Stomach smooth muscle (tissue), 2 donors: ENCODE data around the gene SLC28A1.

Source experiments
- H3K27ac ChIP-seq: one replicate; pipeline ENCODE4 v1.7.0; 2013; ENCODE audit warnings: mild to moderate bottlenecking, low read length, inconsistent platforms
- H3K27me3 ChIP-seq, 2 donors: one replicate each; pipeline ENCODE4 v1.7.0; 2013; ENCODE audit warnings: low read length in 2 of 2; ENCODE audit not compliant: insufficient read depth in 2 of 2, control insufficient read depth in 1 of 2
- H3K36me3 ChIP-seq, 2 donors: one replicate each; pipeline ENCODE4 v1.7.0; 2013; ENCODE audit warnings: low read length in 2 of 2; ENCODE audit not compliant: control insufficient read depth in 2 of 2, insufficient read depth in 2 of 2
- H3K4me1 ChIP-seq: one replicate; pipeline ENCODE4 v1.7.0; 2013; ENCODE audit warnings: low read length; ENCODE audit not compliant: control insufficient read depth, insufficient read depth
- H3K4me3 ChIP-seq, 2 donors: one replicate each; pipeline ENCODE4 v1.7.0; 2013; ENCODE audit warnings: low read length in 2 of 2
- H3K9ac ChIP-seq, 2 donors: one replicate each; pipeline ENCODE4 v1.7.0; 2013; ENCODE audit warnings: low read length in 2 of 2, mild to moderate bottlenecking in 1 of 2
- H3K9me3 ChIP-seq, 2 donors: one replicate each; pipeline ENCODE4 v1.7.0; 2013; ENCODE audit warnings: low read length in 2 of 2; ENCODE audit not compliant: control insufficient read depth in 2 of 2
- donor health status: healthy.
- donor health status: Pancreatic carcinoma.

SLC28A1 gene

DNA sequence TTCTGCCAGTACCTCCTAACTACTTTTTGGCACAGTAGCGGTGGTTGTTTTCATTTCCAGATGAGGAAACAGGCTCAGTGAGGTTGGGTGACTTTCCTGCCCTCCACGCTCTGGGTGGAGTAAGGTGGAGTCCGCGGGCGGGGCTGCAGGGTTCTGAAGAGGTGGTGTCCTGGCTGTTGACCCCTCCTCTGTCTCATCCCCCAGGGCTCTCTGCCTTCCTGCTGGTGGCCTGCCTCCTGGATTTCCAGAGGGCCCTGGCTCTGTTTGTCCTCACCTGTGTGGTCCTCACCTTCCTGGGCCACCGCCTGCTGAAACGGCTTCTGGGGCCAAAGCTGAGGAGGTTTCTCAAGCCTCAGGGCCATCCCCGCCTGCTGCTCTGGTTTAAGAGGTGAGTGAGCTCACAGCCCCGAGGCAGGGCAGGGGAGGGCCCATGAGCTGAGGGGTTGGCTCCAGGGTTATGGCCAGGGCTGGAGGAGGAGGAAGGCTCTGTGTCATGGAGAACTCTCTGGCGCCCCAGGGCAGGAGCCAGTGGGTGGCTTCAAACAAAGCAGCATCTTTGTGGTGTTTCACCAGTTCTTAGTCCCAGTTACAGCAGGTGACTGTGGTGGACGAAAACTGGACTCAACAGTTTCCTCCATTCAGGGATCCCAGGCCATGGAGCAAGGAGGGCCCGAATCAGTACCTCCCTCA is 10.4 kb downstream of the SLC28A1 start:
- no peaks in the 10 kb centered on the region for H3K9me3 ChIP-seq
- no peak overlapping the region for H3K4me3 ChIP-seq
- H3K36me3 ChIP-seq, result no peaks in the 10 kb centered on the region
- no peaks in the 10 kb centered on the region for H3K4me1 ChIP-seq
- H3K27me3 ChIP-seq, result no peaks in the 10 kb centered on the region
- H3K27ac ChIP-seq, result no peak overlapping the region
- H3K9ac ChIP-seq, result no peak overlapping the region

GRCh38 chr15:84898761-84899160 is 14.3 kb downstream of the SLC28A1 start:
- H3K9ac ChIP-seq, result no peak overlapping the region
- no peaks in the 10 kb centered on the region for H3K9me3 ChIP-seq
- no peak overlapping the region for H3K27ac ChIP-seq

GRCh38 chr15:84899750-84900149 is 15.3 kb downstream of the SLC28A1 start:
- H3K9ac ChIP-seq, result no peak overlapping the region
- no peak overlapping the region for H3K27ac ChIP-seq
- H3K36me3 ChIP-seq, result no peaks in the 10 kb centered on the region
- peaks cover 11% of the 10 kb centered on the region for H3K4me1 ChIP-seq
- no peaks in the 10 kb centered on the region for H3K9me3 ChIP-seq
- no peak overlapping the region for H3K4me3 ChIP-seq
- H3K27me3 ChIP-seq, result no peaks in the 10 kb centered on the region

More at GRCh38 chr15:84898761-84899160, 14.3 kb downstream of the SLC28A1 start:
- Histone ChIP-seq H3K4me1 (peaks cover 2% of the 10 kb centered on the region), H3K27me3 (no peaks in the 10 kb centered on the region), H3K4me3 (no peak overlapping the region), H3K36me3 (no peaks in the 10 kb centered on the region)

GRCh38 chr15:84901540-84901939 is 17.1 kb downstream of the SLC28A1 start:
- H3K36me3 ChIP-seq, result no peaks in the 10 kb centered on the region

DNA sequence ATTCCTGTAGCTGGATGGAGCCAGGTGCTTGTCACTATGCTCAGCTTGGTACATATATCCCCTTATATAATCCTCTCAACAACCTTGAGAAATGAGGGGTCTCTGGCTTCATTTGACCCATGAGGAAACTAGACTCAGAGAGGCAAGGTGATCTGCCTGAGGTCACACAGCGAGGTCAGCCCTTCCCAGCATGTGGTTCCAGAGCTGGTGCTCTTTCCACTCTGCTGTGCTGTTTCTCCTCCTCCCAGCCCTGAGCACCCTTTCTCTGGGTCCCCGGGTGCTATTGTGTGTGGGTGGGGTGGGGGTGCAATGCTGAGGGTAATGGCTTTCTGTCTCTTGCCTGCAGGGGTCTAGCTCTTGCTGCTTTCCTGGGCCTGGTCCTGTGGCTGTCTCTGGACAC is 19.3 kb downstream of the SLC28A1 start:
- Histone ChIP-seq H3K9ac (no peak overlapping the region), H3K9me3 (no peaks in the 10 kb centered on the region), H3K27ac (no peak overlapping the region), H3K27me3 (no peaks in the 10 kb centered on the region), H3K36me3 (no peaks in the 10 kb centered on the region), H3K4me1 (peaks cover 15% of the 10 kb centered on the region), H3K4me3 (no peak overlapping the region)

More at GRCh38 chr15:84901540-84901939, 17.1 kb downstream of the SLC28A1 start:
- H3K9me3 ChIP-seq, result no peaks in the 10 kb centered on the region
- no peak overlapping the region for H3K4me3 ChIP-seq
- no peak overlapping the region for H3K9ac ChIP-seq
- H3K27me3 ChIP-seq, result no peaks in the 10 kb centered on the region
- H3K27ac ChIP-seq, result no peak overlapping the region
- H3K4me1 ChIP-seq, result peaks cover 15% of the 10 kb centered on the region

DNA sequence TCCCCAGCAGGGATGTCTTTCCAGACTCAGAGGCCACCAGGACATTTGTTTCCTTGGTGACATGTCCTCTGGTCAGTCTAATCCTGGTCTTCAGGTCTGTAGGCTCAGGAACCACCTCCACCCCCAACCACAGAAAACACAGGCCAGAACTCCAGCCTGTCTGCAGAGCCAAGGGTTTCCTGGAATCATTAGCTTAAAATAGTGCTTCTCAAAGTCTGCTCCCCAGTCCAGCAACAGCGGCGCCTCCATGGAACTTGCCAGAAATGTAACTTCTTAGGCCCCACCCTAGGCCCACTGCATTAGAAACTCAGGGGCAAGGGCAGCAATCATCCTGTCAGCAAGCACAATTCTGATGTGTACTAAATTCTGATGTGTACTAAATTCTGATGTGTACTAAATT is 20.0 kb downstream of the SLC28A1 start:
- H3K27ac ChIP-seq, result no peak overlapping the region
- no peaks in the 10 kb centered on the region for H3K36me3 ChIP-seq
- no peak overlapping the region for H3K9ac ChIP-seq
- peaks cover 15% of the 10 kb centered on the region for H3K4me1 ChIP-seq
- H3K9me3 ChIP-seq, result no peaks in the 10 kb centered on the region
- H3K4me3 ChIP-seq, result no peak overlapping the region
- H3K27me3 ChIP-seq, result no peaks in the 10 kb centered on the region

GRCh38 chr15:84905016-84905916 is 20.8 kb downstream of the SLC28A1 start:
- no peaks in the 10 kb centered on the region for H3K27me3 ChIP-seq
- H3K27ac ChIP-seq, result no peak overlapping the region
- no peak overlapping the region for H3K4me3 ChIP-seq
- H3K4me1 ChIP-seq, result peaks cover 15% of the 10 kb centered on the region
- no peaks in the 10 kb centered on the region for H3K9me3 ChIP-seq
- no peak overlapping the region for H3K9ac ChIP-seq
- H3K36me3 ChIP-seq, result no peaks in the 10 kb centered on the region

DNA sequence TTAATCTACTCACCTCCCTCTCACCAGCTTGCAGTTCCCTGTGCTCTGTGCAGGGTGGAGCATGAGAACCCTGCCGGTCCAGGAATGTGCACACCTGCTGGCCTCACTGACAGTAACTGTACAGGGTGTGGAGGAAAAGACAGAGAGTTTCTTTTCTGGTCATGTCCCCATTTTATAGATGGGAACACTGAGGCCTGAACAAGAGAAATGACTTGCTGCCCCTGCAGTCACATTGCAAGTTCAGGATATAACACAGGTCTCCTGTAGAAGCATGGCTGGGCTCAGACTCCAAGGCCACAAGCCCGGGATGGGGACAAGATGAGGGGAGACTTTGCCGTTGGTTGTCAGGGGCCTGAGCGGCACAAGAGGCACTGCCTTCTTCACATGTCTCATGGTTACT is 23.3 kb downstream of the SLC28A1 start:
- Histone ChIP-seq H3K27me3 (no peaks in the 10 kb centered on the region), H3K9ac (no peak overlapping the region), H3K4me1 (peaks cover 35% of the 10 kb centered on the region), H3K27ac (no peak overlapping the region), H3K9me3 (no peaks in the 10 kb centered on the region), H3K36me3 (no peaks in the 10 kb centered on the region), H3K4me3 (no peak overlapping the region)

- no peak overlapping the region for H3K9ac ChIP-seq
- H3K36me3 ChIP-seq, result no peaks in the 10 kb centered on the region
- H3K4me3 ChIP-seq, result no peak overlapping the region
- H3K27ac ChIP-seq, result no peak overlapping the region
- H3K27me3 ChIP-seq, result no peaks in the 10 kb centered on the region
- no peaks in the 10 kb centered on the region for H3K9me3 ChIP-seq
- H3K4me1 ChIP-seq, result peaks cover 38% of the 10 kb centered on the region
These were observed 24.1 kb downstream of the SLC28A1 start for GRCh38 chr15:84908564-84908963.

- Histone ChIP-seq H3K4me1 (peaks cover 34% of the 10 kb centered on the region), H3K9ac (no peak overlapping the region), H3K27me3 (no peaks in the 10 kb centered on the region), H3K9me3 (no peaks in the 10 kb centered on the region), H3K36me3 (no peaks in the 10 kb centered on the region), H3K4me3 (no peak overlapping the region), H3K27ac (no peak overlapping the region)
These were observed 24.6 kb downstream of the SLC28A1 start for GRCh38 chr15:84909029-84909428.

GRCh38 chr15:84909782-84910181 is 25.3 kb downstream of the SLC28A1 start:
- no peak overlapping the region for H3K4me3 ChIP-seq
- no peak overlapping the region for H3K27ac ChIP-seq
- H3K27me3 ChIP-seq, result no peaks in the 10 kb centered on the region
- no peaks in the 10 kb centered on the region for H3K9me3 ChIP-seq
- peaks cover 31% of the 10 kb centered on the region for H3K4me1 ChIP-seq
- no peak overlapping the region for H3K9ac ChIP-seq
- H3K36me3 ChIP-seq, result no peaks in the 10 kb centered on the region
